Non-pigmented ciliary epithelial cell (primary cell): ENCODE results near the gene CEP19.
"Not testable (repeated sequence)": the region's sequence is repeated elsewhere in the genome, so short reads cannot be mapped to it uniquely, and the experiment has no call there.

Source experiments
- DNase-seq: peaks from one replicate; pipeline ENCODE4 v3.0.0-alpha.2; 2010; ENCODE audit warnings: low read depth

The CEP19 gene, protein sequence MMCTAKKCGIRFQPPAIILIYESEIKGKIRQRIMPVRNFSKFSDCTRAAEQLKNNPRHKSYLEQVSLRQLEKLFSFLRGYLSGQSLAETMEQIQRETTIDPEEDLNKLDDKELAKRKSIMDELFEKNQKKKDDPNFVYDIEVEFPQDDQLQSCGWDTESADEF

DNA sequence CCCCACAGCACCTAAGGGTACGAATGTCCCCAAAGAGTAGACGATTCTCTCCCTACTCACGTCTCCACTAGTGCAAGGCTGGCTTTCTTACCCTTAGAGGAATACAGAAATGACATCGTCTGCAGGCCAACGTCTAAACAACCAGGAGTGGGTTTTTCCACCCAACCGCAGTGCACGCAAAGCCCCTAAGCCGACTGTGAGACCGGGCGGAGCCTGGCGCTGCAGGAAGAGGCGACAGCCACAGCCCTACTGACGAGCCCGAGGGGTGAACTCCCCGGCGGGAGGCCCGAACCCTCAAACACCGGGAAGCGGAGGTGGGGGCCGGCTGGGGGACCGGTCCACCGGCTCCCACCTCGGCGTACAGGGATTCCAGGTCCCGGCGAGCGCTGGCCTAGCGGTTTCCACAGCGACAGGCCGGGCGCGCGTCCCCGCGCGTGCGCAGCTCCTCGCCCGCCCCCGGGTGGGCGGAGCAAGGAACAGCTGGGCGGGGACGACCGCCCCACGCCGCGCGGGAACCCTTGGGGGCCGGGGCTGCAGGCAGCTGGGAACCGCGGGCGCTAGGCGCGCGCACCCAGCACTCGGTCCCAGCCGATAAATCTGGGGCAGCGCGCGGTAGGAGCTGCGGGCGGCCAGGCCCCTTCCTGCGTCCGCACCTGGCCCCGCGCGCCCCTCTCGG, at the start of gene CEP19, which contains the start of gene PIGX:
CEP19 (minus strand) TSS at position 413 of the 676 bp plus-strand sequence. CDS start 3,593 bp downstream, outside the sequence.
PIGX (plus strand) TSS at position 540 of the 676 bp plus-strand sequence.
- no peak for DNase-seq

GRCh38 chr3:196757876-196758739, 46.1 kb upstream of the CEP19 start:
- DNase-seq = no peak

DNA sequence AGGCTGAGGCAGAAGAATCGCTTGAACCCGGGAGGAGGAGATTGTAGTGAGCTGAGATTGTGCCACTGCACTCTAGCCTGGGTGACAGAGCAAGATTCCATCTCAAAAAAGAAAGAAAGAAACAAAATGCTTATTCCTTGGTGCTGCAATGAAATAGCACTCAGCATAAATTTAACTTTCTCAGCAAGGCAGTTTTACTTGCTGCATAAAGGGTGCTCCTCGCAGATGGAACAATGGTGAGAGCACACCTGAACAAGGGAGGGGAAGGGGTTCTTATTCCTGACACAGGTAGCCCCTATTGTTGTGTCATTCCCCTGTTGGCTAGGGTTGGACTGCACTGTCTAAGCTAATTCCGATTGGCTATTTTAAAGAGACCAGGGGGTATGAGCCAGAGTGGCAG, 44.7 kb upstream of the CEP19 start:
- no peak for DNase-seq

GRCh38 chr3:196754091-196754981, 42.3 kb upstream of the CEP19 start:
- DNase-seq = no peak

- no peak for DNase-seq
Observed at GRCh38 chr3:196753201-196753600, 41.2 kb upstream of the CEP19 start.

- no peak for DNase-seq
Observed at GRCh38 chr3:196749125-196749524, 37.1 kb upstream of the CEP19 start.

- DNase-seq = not testable (repeated sequence)
Observed at GRCh38 chr3:196743569-196743968, 31.5 kb upstream of the CEP19 start.

- no peak for DNase-seq
Observed at GRCh38 chr3:196741249-196741889, 29.3 kb upstream of the CEP19 start.

DNA sequence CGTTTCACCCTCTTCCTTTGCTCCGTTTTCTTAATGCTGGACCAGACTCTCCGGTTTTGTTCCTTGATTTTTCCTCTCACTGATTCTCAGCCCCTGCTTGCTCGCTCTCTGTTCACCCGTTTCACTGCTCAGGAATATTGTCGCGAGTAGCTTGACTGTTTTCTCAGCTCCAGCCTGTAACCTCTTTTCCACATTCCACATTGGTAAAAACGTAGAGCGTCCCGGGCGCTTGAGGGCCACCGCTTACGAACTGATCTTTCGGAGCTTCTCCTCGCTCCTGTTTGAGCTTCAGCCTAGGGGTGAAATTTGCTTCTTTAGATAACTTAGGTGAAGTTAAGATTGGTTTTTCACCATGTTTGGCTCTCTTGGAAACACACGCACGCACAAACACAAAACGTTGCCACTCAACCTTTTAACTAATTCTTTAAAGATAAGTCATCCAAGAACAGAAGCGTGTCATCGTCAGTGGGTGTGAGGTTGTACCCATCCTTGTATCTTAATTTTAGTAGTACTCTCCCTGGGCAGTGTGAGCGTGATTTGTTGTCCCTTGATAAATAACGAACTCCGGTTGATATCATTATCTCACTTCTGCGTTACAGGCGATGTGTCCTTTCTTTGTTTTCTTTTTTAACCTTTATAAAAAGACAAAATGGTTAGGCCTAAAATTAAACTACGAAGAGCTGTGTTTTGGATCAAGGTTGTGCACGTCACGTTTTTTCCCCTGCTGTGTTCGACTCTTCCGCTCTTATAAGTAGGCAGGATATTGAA, 28.6 kb upstream of the CEP19 start:
- DNase-seq = no peak

DNA sequence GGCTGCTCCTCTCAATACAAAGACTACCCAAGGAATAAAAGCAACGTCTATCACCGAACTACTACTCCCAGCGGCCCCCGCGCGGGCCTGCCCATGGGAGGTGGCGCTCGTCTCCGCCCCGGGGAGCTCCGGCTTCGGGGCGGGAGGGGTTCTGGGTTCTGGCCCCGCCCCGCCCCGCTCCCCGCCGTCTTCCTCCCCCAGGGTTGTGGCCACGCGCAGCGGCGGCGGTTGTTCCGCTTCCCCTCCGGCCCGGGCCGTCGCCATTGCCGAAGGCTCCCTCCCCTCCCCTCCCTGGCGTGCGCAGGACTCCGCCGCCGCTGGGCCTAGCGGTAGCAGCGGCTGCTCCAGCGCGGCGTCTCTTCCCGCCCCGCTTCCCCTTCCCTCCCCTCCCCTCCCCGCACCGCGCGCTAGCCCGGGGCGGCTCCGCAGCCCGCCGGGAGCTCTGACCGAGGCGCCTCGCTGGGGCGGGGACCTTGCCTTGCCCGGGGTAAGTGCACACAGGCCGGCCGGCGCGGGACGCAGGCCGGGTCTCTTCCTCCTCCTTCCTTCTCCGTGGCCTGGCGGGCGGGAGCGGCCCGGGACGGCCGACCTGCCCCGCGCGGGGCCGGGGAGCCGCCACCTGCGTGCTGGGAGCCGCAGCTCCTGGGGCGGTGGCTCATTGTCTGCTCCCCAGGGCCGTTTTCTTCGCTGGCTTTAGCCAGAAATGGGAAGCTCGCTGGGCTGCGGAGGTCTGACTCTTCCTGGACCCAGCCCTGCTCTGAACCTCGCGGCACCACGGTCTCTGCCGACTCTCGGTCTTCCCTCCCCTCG, 27.8 kb upstream of the CEP19 start, which contains the start of gene PAK2:
PAK2 (plus strand) TSS at position 187 of the 810 bp plus-strand sequence. CDS start 42,790 bp downstream, outside the sequence.
- no peak for DNase-seq

- no peak for DNase-seq
Observed at GRCh38 chr3:196737655-196738054, 25.6 kb upstream of the CEP19 start.

DNA sequence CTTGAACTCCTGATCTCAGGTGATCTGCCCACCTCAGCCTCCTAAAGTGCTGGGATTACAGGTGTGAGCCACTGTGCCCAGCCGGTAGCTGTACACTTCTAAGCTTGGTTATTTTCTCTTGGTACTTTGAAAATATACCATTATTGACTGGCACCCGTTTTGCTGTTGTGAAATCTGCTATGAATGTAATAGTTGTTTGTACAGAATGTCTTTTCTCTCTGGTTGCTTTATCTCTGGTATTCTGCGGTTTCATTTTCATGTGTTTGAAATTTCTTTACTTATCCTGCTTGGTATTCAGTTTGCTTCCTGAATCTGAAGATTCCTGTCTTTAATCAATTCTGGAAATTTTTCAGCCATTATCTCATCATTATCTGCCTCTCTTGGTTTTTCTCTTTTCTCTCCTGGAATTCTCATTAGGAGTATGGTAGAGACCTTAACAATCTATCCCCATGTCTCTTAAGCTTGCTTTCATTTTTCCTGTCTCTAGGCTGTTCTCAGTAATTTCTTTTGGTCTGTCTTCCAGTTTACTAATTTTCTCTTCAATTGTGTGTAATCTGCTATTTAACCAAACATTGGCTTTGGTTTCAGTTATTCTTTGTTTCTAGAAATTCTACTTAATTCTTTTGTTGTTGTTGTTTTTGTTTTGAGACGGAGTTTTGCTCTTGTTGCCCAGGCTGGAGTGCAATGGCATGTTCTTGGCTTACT, 24.8 kb upstream of the CEP19 start:
- no peak for DNase-seq

- no peak for DNase-seq
Observed at GRCh38 chr3:196735751-196736150, 23.7 kb upstream of the CEP19 start.

DNA sequence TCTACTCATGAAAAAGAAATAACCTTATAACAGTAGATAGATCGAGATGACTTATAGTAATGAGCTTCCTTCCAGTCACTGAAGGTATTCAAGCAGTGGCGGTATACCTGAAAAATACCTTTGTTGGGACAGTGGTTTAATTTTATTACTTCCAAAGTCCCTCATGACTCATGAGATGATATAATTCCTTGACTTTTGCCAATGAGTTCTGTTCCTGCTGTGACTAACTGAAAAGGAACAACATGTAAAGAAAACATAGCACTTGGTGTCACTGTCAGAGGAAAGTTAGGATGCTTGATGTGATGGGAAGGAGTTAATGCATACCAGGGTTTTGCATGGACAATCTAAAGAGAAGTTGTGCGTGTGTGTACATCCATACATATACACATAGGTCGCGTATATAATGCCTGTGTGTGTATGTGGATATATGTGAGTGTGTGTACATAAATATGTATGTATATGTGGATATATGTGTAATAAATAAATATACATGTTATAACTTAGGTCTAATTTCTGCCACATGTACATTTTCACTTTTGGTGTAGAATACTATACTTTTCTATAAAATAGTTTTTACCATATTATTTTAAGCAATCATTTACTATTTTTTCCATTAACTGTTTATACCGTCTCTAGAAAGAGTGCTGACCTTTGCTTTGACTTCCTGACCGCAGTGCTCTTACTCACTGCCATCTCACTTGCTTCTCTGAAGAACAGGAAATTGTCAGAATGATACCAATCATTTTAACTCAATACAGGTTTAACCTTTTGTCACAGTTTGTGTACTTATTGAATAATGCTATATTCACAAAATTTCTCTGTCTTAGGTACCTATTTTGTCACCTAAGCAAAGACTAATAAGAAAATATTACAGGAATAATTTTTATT, 15.0 kb upstream of the CEP19 start:
- DNase-seq = no peak

- no peak for DNase-seq
Observed at GRCh38 chr3:196721097-196721496, 9.0 kb upstream of the CEP19 start.

DNA sequence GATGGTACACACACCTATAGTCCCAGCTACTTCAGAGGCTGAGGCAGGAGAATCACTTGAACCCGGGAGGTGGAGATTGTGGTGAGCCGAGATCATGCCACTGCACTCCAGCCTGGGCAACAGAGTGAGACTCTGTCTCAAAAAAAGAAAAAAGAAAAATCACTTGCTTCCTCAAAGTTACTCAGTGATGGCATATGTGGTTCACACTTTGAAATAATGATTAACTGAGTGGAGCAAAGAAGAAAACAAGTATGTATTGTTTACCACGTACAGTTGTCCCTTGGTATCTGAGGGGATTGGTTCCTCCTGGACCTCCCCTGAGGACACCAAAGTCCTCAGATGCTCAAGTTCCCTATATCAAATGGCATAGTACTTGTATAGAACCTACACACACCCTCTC, 5.1 kb upstream of the CEP19 start:
- DNase-seq = not testable (repeated sequence)

DNA sequence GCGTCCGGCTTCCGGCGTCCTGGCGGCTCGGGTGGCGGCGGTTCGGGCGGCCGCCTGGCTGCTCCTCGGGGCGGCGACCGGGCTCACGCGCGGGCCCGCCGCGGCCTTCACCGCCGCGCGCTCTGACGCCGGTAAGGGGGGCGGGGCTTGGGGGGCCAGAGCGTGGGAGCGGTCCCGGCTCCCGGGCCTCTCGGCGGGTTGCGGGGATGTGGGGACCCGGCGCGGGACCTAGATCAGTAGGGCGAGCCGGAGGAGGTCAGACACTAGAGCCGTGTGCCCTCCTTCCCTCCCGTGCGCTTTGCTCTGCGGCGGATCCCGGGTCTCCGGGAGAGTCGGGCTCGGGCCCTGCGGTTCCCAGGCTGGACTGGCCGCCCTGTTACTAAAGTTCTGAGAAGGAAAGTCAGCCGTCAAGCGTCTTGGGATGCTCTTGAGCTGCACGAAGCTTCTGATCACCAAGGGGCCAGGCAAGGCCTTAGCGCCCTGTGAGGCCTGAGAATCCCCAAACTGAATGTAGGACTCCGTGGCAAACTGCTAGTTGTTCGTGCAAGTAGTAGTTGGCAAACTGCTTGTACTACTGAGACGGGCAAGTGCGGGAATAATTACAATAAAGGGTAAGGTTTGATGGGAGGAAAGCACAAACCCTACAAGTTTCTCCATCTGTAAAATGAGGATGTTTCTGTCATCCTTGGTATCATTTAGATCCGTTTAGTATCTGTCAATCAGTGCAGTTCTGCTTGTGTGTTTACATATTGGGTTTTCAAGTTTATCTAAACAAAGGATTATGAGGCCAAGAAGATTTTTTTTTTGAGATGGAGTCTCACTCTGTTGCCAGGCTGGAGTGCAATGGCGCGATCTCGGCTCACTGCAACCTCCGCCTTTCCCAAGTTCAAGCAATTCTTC, 714 bp upstream of the CEP19 start:
- no peak for DNase-seq
